K562 (cell line): ENCODE measurements around the gene MYO7A. TPM values are rescaled to one million over a fixed set of nuclear protein-coding genes. Genes with fewer than 3 reads are reported as not detected.

Experiments
- ASH1L ChIP-seq: fragments of 450-650 bp; IDR thresholded peaks from 2 replicates; pipeline ENCODE4 v1.6.1; 2018; ENCODE audit warnings: borderline replicate concordance, mild to moderate bottlenecking, low read depth; ENCODE audit not compliant: partially characterized antibody
- BMI1 ChIP-seq: fragments of 150-350 bp; IDR thresholded peaks from 2 replicates; pipeline ENCODE4 v1.6.1; 2014; ENCODE audit warnings: low read length
- CHD2 ChIP-seq: IDR thresholded peaks from 2 replicates; pipeline ENCODE4 v1.6.1; 2011; ENCODE audit warnings: low read depth, low read length
- GABPA ChIP-seq: fragments of 200-800 bp; sonication (Bioruptor generic); conservative IDR thresholded peaks from 2 replicates; pipeline ENCODE4 v1.6.1; 2016; ENCODE audit warnings: low read depth, missing genetic modification characterization, missing compliant biosample characterization
- POLR2AphosphoS2 ChIP-seq: IDR thresholded peaks from 2 replicates; pipeline ENCODE4 v1.6.1; 2012; ENCODE audit warnings: low read length, improper control_type of control experiment
- RBM17 ChIP-seq: fragments of 200-400 bp; formaldehyde crosslinking; IDR thresholded peaks from 2 replicates; pipeline ENCODE4 v1.6.1; 2017; ENCODE audit warnings: low read depth, mild to moderate bottlenecking, low read length, borderline replicate concordance
- SRSF1 ChIP-seq: fragments of 200-400 bp; formaldehyde crosslinking; IDR thresholded peaks from 2 replicates; pipeline ENCODE4 v1.6.1; 2017; ENCODE audit warnings: mild to moderate bottlenecking, low read depth, low read length, moderate library complexity
- TFAM ChIP-seq: fragments of 250-450 bp; sonication (Bioruptor Pico); conservative IDR thresholded peaks from 2 replicates; pipeline ENCODE4 v1.5.0; 2021; ENCODE audit warnings: mild to moderate bottlenecking, moderate library complexity
- U2AF2 ChIP-seq: fragments of 200-400 bp; formaldehyde crosslinking; optimal IDR thresholded peaks from 2 replicates; pipeline ENCODE3; 2017; ENCODE audit warnings: low read depth, mild to moderate bottlenecking, low read length
- ZBTB12 ChIP-seq: fragments of 250-450 bp; sonication (Bioruptor Pico); IDR thresholded peaks from 2 replicates; pipeline ENCODE4 v1.4.0; 2020
- ZBTB17 ChIP-seq: fragments of 450-650 bp; formaldehyde crosslinking; IDR thresholded peaks from 2 replicates; pipeline ENCODE4 v1.4.0; 2020; ENCODE audit warnings: mild to moderate bottlenecking
- ZKSCAN8 ChIP-seq: fragments of 200-800 bp; sonication (Bioruptor generic); IDR thresholded peaks from 2 replicates; pipeline ENCODE4 v1.6.1; 2016; ENCODE audit warnings: missing genetic modification characterization, missing compliant biosample characterization
- ZNF12 ChIP-seq: sonication (generic); formaldehyde crosslinking; IDR thresholded peaks from 2 replicates; pipeline ENCODE4 v1.4.0; 2020; ENCODE audit warnings: mild to moderate bottlenecking, missing genetic modification reagents
- ZNF274 ChIP-seq: IDR thresholded peaks from 2 replicates; pipeline ENCODE4 v1.6.1; 2011; ENCODE audit warnings: low read depth, mild to moderate bottlenecking, low read length, moderate library complexity, borderline replicate concordance
- ZNF583 ChIP-seq: fragments of 250-450 bp; sonication (Bioruptor Pico); IDR thresholded peaks from 2 replicates; pipeline ENCODE4 v1.4.0; 2020
- ZNF696 ChIP-seq: fragments of 250-450 bp; sonication (Bioruptor Pico); conservative IDR thresholded peaks from 2 replicates; pipeline ENCODE4 v1.4.0; 2020; ENCODE audit warnings: mild to moderate bottlenecking, moderate library complexity
- polyA plus RNA-seq, 8 experiments: library from polyadenylated mRNA; depleted of rRNA in 4 of 8; stranded (reverse) in 5 of 8; unstranded in 3 of 8; fragments of >200 nt; fragmentation: Nextera tagmentation in 2 of 8; fragmentation: Illumina TruSeq in 1 of 8; extraction: Ambion mirVana in 2 of 8; extraction: Trizol in 1 of 8; gene quantifications; 2 replicates each; pipeline versions ENCODE4 v1.2.1 to v1.2.3, GENCODE V29; 2011 to 2014; ENCODE audit warnings: inconsistent platforms in 1 of 8, missing spikeins in 1 of 8
- total RNA-seq, 7 experiments: library from RNA; depleted of rRNA in 6 of 7; stranded (reverse); fragments of >200 nt in 6 of 7; fragmentation: Illumina TruSeq in 2 of 7; extraction: Trizol in 2 of 7; gene quantifications; 2 replicates each; pipeline versions ENCODE4 v1.2.1 to v1.2.3, GENCODE V29; 2011 to 2021; ENCODE audit warnings: low replicate concordance in 1 of 7

MYO7A gene
- total and polyA plus RNA-seq, 9 of the 15 experiments (the other 6 are each of a cell fraction or from before 2014, with no cell fraction given) = 0.01 to 0.11 (median 0.07) TPM; not detected in 1

DNA sequence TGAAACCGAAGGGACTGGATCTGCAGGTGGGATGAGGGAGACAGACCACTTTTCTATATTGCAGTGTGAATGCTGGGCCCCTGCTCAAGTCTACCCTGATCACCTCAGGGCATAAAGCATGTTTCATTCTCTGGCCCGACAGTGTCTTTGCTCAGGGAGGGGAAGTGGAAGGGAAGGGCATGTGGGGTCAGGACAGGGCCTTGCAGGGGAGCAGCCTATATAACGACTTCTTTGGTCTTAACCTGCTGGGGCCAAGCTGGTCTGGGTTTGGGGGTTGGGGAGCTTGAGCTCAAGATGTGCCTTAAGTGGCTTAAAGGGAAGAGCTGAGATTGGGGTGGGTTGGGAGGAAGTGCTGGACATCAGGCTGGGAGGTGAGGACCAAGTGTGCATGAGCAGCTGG is 87.1 kb downstream of the MYO7A start (continued):
- TF ChIP-seq GABPA = no peak
- TF ChIP-seq ZBTB12 = no peak
- TF ChIP-seq RBM17 = no peak
- TF ChIP-seq U2AF2 = no peak
- TF ChIP-seq SRSF1 = no peak
- TF ChIP-seq BMI1 = no peak
- no peak for TF ChIP-seq ASH1L
- no peak for TF ChIP-seq ZNF274
- TF ChIP-seq ZNF583 (CRISPR knock-in tag) = no peak
- TF ChIP-seq POLR2AphosphoS2 = no peak
- no peak for TF ChIP-seq TFAM
- TF ChIP-seq CHD2 = no peak
- no peak for TF ChIP-seq ZBTB17
- TF ChIP-seq ZNF696 (CRISPR knock-in tag) = no peak
- TF ChIP-seq ZNF12 (CRISPR knock-in tag) = no peak
- no peak for TF ChIP-seq ZKSCAN8 (CRISPR knock-in tag)
